Stomach (tissue), 4 donors: Measurements from ENCODE around the gene EPHA7.

Source experiments
- EP300 ChIP-seq: sonication (generic); formaldehyde crosslinking; IDR thresholded peaks from one replicate; pipeline ENCODE4 v1.6.1; 2017; ENCODE audit warnings: antibody characterized with exemption
- POLR2A ChIP-seq, 4 donors: fragments of 450-650 bp; IDR thresholded peaks; one replicate each; pipeline ENCODE4 v1.6.1; 2016; ENCODE audit warnings: antibody characterized with exemption in 4 of 4, control low read depth in 2 of 4, mild to moderate bottlenecking in 1 of 4, moderate library complexity in 1 of 4
- TF ChIP-seq, protein P1 (sequence below), 7 experiments: fragments of 450-650 bp in 4 of 7; fragments of 200-600 bp in 3 of 7; sonication (generic) in 3 of 7; IDR thresholded peaks; one replicate each; pipeline ENCODE4 v1.5.1; 2016 to 2019; ENCODE audit warnings: antibody characterized with exemption in 7 of 7, control low read depth in 2 of 7, mild to moderate bottlenecking in 1 of 7

DNA sequence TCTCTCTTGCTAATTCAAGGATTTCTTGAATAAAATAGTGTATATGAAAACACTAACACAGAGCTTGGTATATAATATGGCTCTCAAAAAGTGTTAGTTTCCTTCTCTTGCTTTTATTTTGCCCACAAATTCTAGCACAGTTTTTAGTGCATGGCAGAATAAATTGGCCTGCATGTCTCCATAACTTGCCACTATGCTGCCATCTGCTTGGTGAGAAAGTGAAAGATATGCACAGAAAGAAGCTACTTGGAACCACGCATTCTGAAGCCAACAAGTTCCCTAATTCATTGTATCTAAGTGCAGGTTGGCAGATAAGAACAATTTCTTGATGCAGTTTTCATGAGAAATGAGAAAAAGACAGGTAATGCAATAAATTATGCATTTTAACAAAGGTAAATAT lies 101.2 kb downstream of the EPHA7 start:
- TF ChIP-seq, protein P1, sequence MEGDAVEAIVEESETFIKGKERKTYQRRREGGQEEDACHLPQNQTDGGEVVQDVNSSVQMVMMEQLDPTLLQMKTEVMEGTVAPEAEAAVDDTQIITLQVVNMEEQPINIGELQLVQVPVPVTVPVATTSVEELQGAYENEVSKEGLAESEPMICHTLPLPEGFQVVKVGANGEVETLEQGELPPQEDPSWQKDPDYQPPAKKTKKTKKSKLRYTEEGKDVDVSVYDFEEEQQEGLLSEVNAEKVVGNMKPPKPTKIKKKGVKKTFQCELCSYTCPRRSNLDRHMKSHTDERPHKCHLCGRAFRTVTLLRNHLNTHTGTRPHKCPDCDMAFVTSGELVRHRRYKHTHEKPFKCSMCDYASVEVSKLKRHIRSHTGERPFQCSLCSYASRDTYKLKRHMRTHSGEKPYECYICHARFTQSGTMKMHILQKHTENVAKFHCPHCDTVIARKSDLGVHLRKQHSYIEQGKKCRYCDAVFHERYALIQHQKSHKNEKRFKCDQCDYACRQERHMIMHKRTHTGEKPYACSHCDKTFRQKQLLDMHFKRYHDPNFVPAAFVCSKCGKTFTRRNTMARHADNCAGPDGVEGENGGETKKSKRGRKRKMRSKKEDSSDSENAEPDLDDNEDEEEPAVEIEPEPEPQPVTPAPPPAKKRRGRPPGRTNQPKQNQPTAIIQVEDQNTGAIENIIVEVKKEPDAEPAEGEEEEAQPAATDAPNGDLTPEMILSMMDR (IDR thresholded peaks at IDR 0.05), result no peak
- no peak for TF ChIP-seq POLR2A (IDR thresholded peaks at IDR 0.05)
- TF ChIP-seq EP300, result no peak
